Measurements from ENCODE around the gene TDRD10. TPM values are rescaled to one million over a fixed set of nuclear protein-coding genes. Genes with fewer than 3 reads are reported as not detected.

Gene TDRD10
- total and polyA plus RNA-seq, 2 of the 8 experiments (the other 6 are each of a cell fraction or from before 2014, with no cell fraction given): 0.15 to 0.27 TPM

- H2BK20ac ChIP-seq (ENCODE audit: low read length): no peak overlapping the region
- H3K27me3 ChIP-seq (replicated peaks in 1 of 4; ENCODE audit: control insufficient read depth in 3 of 4, extremely low read depth in 1 of 4, insufficient read depth in 3 of 4, low read length in 3 of 4): no peaks in the 10 kb centered on the region
- DNase-seq (ENCODE audit: low read depth in 1 of 2, low spot score in 2 of 2) (no peak), FAIRE-seq (no peak)
- no peak overlapping the region for H3K9ac ChIP-seq (replicated peaks in 1 of 4; ENCODE audit: extremely low read depth in 1 of 4, low read depth in 3 of 4, low read length in 3 of 4)
- H3K18ac ChIP-seq (ENCODE audit: extremely low read depth, low read length): no peak overlapping the region
- no peaks in the 10 kb centered on the region for H3K79me2 ChIP-seq (ENCODE audit: control insufficient read depth in 1 of 2, insufficient read depth in 2 of 2, low read length in 2 of 2)
- CTCF ChIA-PET (ENCODE audit: partially characterized antibody): interaction anchor here (0.9 to 7.5 kb wide), 3 partner anchors 62 to 137 kb away, joined by 3 to 117 read pairs (median 25); no protein-coding TSS in a partner anchor
- no peak overlapping the region for H3K56ac ChIP-seq (replicated peaks; ENCODE audit: insufficient read length, low read depth, low read length)
- H3K27ac ChIP-seq (ENCODE audit: low read depth, low read length): no peak overlapping the region
- no peak overlapping the region for H3K4ac ChIP-seq (replicated peaks; ENCODE audit: insufficient read length, low read depth, low read length)
- no peak overlapping the region for H2AK5ac ChIP-seq (ENCODE audit: low read depth, low read length)
- H4K20me1 ChIP-seq (replicated peaks in 1 of 2; ENCODE audit: control insufficient read depth in 1 of 2, insufficient read depth in 2 of 2, low read length in 2 of 2): no peaks in the 10 kb centered on the region
- POLR2A ChIA-PET (ENCODE audit: partially characterized antibody): no interaction called here
- H2BK5ac ChIP-seq (ENCODE audit: low read depth, low read length): no peak overlapping the region
- no peaks in the 10 kb centered on the region for H3K23me2 ChIP-seq (ENCODE audit: low read depth, low read length)
- no peak overlapping the region for H2BK12ac ChIP-seq (ENCODE audit: low read depth, low read length)
- H3K36me3 ChIP-seq (ENCODE audit: control insufficient read depth in 2 of 4, insufficient read depth in 4 of 4, low read length in 3 of 4): no peaks in the 10 kb centered on the region
- H3K79me1 ChIP-seq (ENCODE audit: low read depth, low read length): no peaks in the 10 kb centered on the region
- H3K23ac ChIP-seq (ENCODE audit: insufficient read length): no peak overlapping the region
- no peaks in the 10 kb centered on the region for H3K4me1 ChIP-seq (replicated peaks in 1 of 4; ENCODE audit: control insufficient read depth in 3 of 4, insufficient read depth in 4 of 4, low read length in 3 of 4)
- H2BK120ac ChIP-seq (replicated peaks; ENCODE audit: low read depth, low read length): no peak overlapping the region
- H4K8ac ChIP-seq (ENCODE audit: extremely low read depth, insufficient read depth, low read length): no peak overlapping the region
- H2BK15ac ChIP-seq (ENCODE audit: low read length): no peak overlapping the region
- no peak overlapping the region for H3K4me2 ChIP-seq (ENCODE audit: insufficient read depth in 1 of 2, low read depth in 2 of 2, low read length in 2 of 2)
- WGBS, 2 experiments (ENCODE audit: extremely low coverage in 1 of 2, insufficient coverage in 1 of 2, insufficient read length in 1 of 2, insufficient replicate concordance in 2 of 2, low coverage in 1 of 2, low lambda C conversion rate in 2 of 2, missing lambda C conversion rate in 1 of 2): 88% methylated on average over 5 of the region's 5 CpGs; no CpG with 5 or more reads in 1 of the 2 experiments
- H4K91ac ChIP-seq (replicated peaks; ENCODE audit: insufficient read length, low read length): no peak overlapping the region
- H2AFZ ChIP-seq (ENCODE audit: low read length): no peak overlapping the region
- no peak overlapping the region for H4K5ac ChIP-seq (ENCODE audit: insufficient read length, low read depth, low read length)
- no peak overlapping the region for H3K14ac ChIP-seq (ENCODE audit: insufficient read length)
- no peaks in the 10 kb centered on the region for H3K9me3 ChIP-seq (ENCODE audit: insufficient read depth in 2 of 2, low read depth in 1 of 2, low read length in 1 of 2)
- H3K4me3 ChIP-seq (ENCODE audit: extremely low read depth in 1 of 4, insufficient read depth in 2 of 4, low read depth in 3 of 4, low read length in 4 of 4): no peak overlapping the region
- TF ChIP-seq MAX (IDR thresholded peaks at IDR 0.05) (no peak), RFX5 (IDR thresholded peaks at IDR 0.05; ENCODE audit: borderline replicate concordance, low read depth, low read length) (no peak), EP300 (IDR thresholded peaks at IDR 0.05; ENCODE audit: borderline replicate concordance in 1 of 2, low read depth in 2 of 2, low read length in 2 of 2) (no peak), EGR1 (IDR thresholded peaks at IDR 0.05; ENCODE audit: borderline replicate concordance, low read depth, low read length) (no peak), ATF2 (IDR thresholded peaks at IDR 0.05; ENCODE audit: low read length) (no peak), EZH2 (IDR thresholded peaks at IDR 0.05; ENCODE audit: low read depth, low read length, severe bottlenecking) (no peak), PHF8 (conservative IDR thresholded peaks at IDR 0.05; ENCODE audit: low read depth, low read length) (no peak), USF2 (IDR thresholded peaks at IDR 0.05; ENCODE audit: low read length) (no peak), TCF12 (IDR thresholded peaks at IDR 0.05; ENCODE audit: low read depth, low read length) (no peak), SIRT6 (IDR thresholded peaks at IDR 0.05; ENCODE audit: low read length) (no peak), CBX5 (IDR thresholded peaks at IDR 0.05; ENCODE audit: low read depth, low read length) (no peak)
These were observed 16.9 kb upstream of the TDRD10 start for GRCh38 chr1:154485106-154485505.

Measured in H1 (cell line).